HG02759 (cell line): ENCODE data around the gene FFAR2.
A peak's percentile ranks its signal among the peaks of the same experiment; 100 is the strongest.
"Not testable (repeated sequence)": the region's sequence is repeated elsewhere in the genome, so short reads cannot be mapped to it uniquely, and the experiment has no call there.

Source experiments
- ATAC-seq: cut with Tn5 transposase; IDR thresholded peaks from one replicate; pipeline ENCODE4 v1.9.1; 2021; ENCODE audit warnings: mild to moderate bottlenecking, moderate library complexity; ENCODE audit not compliant: unreplicated experiment

Gene FFAR2

DNA sequence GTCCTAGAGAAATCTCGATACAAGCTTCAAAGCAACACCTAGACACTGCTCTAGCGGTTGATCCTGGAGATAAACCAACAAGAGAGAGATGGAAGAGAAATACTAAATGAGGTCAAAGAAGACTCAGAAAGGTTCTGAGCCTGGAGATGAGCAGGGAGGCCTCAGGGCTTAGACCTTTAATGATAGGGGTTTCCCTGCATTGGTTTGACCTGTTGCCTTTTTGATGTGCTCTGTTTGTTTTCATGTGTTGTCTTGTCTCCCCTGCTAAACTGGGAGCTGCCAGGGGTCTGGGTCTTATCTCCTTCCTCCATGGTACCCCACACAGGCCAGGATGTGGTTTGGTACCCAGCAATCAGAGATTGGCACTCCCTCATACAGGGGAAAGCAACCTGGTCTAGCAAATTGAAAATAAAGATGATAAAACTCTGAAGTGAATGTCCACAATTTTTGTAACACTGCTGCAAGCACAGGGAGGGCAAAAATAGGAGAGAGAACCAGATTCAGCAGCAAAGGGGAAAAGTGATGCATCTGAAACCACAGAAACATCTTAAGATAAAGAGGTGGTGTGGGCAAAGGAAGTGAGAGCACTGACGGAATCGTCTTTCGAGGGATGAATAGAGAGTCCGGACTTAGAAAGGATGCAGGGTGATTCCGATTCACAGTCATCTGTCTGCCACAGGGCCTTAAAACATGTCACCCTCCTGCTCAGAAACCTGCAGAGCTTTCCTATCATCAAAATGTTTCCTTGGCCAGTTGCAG lies 3.5 kb downstream of the FFAR2 start:
- ATAC-seq = no peak

DNA sequence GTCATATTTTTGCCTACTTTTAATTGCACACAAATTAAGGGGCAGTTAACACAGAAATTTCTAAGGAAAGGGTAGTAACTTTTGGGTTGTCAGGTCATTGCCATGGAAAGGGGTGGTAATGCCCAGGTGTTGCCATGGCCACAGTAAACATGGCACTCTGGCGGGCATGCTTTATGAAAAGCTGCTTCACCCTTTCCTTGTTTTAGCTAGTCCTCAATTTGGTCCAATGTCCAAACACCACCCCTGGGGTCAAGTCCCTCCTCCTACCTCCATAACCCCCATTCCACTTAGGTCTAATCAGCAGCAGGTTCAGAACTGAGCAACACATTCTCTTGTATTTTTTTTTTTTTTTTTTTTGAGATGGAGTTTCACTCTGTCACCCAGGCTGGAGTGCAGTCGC lies 6.6 kb downstream of the FFAR2 start:
- ATAC-seq = no peak

DNA sequence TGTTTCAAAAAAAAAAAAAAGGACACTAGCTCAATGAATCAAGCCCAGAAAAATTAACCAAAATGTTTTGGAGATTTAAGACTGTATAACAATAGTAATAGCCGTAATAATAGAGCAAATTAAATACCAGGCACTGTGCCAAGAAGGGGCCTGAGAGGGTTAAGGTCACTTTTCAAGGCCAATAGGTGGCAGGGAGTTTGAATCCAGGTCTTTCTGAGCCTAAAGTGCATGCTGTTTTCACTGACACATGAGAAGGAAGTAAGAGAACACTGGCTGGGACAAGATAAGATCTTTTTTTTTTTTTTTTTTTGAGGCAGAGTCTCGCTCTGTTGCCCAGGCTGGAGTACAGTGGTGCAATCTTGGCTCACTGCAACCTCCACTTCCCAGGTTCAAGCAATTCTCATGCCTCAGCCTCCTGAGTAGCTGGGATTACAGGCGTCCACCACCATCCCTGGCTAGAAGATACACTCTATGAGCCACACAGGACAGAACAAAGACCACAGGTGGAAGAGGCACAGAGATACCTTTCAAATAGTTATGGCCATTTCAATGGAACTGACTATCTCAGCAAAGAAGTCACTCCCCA lies 7.7 kb downstream of the FFAR2 start:
- ATAC-seq = no peak

DNA sequence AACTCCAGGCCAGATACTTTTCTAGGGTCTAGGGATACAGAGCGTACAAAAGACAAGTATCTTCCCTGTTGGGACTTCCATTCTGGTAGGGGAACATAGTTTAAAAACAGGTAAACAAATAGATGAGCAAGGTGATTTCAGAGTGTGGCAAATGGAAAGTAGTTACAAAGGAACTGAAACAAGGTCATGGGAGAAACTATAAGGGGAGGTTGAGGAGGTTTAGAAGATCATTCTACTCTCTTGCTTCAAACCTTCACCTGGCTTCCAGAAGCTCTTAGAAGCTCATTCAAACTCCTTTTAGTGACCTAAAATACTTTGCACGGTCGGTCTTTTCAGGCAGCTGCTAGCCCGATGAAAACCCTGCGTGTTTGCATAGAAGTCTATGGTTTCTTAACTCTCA lies 9.1 kb downstream of the FFAR2 start:
- ATAC-seq = no peak

DNA sequence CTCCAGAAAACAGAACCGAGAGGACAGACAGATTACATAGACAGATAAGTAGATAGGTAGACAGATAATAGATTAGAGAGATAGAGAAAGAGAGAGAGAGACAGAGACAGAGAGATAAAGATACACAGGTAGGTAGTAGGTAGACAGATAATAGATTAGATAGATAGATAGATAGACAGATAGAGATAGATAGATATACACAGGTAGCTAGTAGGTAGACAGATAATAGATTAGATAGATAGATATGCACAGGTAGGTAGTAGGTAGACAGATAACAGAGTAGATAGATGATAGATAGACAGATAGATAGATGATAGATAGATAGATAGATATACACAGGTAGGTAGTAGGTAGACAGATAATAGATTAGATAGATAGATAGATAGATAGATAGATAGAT lies 10.1 kb downstream of the FFAR2 start:
- no peak for ATAC-seq

DNA sequence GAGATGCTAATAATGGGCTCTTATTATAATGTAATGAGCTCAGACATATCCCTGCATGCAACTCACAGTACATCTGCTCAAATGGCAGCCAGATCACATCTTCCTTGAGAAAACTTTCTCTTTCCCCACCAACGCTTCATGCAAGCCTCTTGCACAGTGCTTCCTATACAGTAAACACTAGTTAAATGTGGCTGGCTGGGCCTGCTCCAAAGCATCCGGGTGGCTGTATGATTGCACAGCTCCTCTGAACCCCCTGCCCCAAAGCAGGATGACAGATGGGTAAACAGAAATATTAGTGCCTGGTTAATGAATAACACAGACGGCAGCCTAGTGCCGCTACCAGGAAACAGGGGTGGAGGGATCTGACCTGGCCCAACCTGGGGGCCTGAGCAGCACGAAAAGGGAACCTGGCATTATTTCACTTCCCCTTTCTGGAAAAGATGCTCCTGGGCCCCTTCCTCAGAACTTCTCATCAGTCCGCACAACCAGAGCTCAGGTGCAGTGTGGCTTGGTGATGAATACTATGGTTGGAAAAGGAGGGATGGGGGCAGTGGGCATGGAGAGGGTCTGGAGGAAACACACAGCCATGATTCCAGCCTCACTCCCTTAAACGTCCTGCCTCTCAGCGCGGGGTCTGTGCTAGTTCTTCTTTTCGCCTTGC lies 10.8 kb downstream of the FFAR2 start:
- ATAC-seq = peak; percentile 65

DNA sequence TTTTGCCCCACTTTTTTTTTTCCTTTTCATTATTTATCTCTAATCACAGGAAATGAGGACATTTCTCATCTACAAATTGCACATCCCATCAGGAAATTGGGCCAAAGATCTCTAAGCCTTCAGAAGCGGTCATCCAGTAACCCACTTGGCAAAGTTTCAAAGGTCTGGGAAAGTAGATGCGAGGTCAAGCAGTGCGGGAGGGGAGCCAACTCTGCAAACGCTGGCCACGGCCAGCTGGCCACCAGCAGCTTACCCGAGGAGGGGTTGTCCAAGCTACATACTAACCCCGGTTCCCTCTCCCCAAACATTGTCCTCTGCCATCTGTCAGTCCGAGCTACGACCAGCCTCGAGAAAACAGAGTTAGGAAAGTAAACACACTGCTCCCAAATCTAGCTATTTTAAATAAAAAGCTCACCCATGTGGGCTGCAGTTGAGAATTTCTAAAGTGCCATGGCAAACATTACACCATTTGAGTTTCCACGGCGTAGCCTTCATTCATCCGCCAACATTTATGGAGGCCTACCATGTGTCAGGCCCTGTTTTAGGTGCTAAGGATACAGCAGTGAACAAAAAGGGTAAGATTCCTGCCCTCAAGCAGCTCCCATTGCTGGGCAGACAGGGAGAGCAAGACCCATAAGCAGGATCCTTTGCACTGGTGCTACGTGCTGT lies 11.5 kb downstream of the FFAR2 start:
- ATAC-seq = no peak

DNA sequence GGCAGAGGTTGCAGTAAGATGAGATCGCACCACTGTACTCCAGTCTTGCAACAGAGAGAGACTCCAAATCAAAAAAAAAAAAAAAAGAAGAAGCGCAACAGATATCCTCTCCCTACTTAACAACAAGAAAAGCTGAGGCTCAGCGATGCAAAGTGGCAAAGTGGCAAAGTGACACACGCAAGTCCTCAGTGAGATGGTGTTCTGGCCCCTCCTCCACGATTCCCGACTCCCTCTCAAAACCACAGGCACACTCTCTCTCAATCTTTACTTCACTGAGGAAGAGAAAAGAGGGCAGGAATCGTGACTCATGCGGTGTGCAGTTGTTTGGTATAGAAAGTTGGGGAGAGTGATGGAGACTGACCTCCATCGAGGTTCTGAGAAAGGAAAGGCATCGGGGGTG lies 12.6 kb downstream of the FFAR2 start:
- ATAC-seq = no peak

DNA sequence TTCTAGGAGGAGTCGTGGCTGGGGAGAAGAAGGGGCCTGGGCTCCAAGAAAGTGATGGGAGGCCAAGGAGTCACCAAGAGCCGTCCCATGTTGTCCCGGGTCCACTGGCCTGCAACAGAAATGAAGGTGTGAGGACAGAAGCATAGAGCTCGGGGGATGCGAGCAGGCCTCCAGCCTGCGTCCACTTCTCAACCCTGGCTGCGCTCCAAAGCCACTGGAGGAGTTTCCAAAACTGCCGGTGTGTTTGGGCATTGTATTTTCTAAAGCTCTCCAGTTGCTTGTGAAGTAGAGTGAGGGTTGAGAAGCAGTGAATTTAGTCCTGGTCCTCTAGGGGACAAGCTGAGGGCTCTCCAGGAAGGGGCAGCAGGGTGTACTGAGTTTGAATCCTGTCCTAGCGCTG lies 13.0 kb downstream of the FFAR2 start:
- ATAC-seq = no peak

DNA sequence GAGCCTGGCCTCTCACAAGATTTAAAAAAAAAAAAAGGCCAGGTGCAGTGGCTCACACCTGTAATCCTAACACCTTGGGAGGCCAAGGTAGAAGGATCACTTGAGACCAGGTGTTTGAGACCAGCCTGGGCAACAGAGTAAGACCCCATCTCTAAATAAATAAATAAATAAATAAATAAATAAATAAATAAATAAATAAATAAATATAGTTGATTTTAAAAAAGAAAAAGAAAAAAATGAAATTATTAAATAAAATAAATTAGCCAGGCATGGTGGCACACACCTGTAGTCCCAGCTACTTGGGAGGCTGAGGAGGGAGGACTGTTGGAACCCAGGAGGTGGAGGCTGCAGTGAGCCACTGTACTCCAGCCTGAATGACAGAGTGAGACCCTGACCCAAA lies 13.7 kb downstream of the FFAR2 start:
- ATAC-seq = not testable (repeated sequence)

DNA sequence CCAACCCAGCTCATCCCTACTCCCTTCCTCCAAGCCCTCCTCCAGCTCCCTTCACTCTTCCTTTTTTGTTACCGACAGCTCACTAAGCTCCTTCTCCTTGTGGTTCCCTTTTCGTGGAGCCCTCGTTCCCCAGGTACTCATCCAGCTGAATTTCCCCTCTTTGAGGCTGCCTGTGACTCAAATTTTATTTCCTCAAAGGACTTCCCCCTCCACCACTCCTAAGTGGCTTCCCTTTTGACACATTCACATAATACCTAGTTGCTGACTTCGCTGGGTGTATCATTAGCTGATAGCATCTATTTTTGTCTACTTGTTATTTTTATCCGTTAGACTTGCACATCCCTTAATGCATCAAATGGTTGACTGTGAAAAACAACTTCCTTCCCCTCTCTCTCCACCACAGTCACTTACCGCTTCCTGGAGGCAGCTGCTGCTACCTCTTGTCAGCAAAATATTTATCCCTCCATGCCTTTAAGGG lies 14.5 kb downstream of the FFAR2 start:
- peak; percentile 54 for ATAC-seq

DNA sequence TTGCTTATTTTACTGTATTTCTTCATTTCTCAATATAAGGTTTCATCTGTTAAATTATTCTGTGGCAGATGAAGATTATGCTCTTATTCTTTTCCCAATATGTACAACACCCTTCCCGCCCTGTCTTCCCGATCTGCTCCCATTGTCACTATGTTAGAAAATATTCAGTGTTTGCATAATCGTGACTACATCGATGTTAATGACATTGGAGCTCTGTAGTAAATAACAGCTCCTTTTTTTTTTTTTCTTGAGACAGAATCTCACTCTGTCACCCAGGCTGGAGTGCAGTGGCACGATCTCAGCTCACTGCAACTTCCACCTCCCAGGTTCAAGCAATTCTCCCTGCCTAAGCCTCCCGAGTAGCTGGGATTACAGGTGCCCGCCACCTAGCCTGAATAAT lies 14.9 kb downstream of the FFAR2 start:
- ATAC-seq = not testable (repeated sequence)

DNA sequence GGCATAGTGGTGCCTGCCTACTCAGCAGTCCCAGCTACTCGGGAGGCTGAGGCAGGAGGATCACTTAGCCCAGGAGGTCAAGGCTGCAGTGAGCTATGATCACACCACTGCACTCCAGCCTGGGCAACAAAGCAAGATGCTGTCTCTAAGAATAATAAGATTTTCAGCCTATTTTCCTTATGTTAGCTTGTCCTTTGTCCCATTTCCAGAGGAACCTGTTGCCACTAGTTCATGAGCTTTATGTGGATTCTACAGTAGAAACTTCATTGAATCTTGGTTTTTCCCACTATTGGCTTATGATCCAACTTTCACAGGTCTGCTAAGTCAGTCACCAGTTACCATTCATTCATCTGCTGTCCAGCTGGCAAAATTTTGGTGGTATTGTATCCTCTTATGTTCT lies 18.2 kb downstream of the FFAR2 start:
- no peak for ATAC-seq

DNA sequence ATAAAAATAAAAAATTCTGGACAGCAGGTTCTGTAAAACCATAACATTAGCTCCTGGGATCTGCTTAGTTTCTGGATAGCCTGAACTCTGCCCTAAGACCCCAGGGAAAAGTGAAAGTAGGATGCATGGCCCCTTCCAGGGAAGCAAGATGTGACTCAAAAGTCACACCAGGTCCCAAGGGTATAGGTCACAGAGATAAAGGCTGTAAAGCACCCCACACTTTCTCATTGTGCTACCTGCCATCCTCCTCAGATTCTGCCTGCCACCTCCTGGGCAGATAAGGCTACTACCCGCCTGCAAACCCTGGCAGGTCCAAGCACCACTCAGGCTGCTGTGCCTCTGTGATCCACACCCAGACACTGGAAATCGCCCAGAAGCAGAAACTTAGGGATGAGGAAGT lies 20.6 kb downstream of the FFAR2 start:
- peak; percentile 78 for ATAC-seq

DNA sequence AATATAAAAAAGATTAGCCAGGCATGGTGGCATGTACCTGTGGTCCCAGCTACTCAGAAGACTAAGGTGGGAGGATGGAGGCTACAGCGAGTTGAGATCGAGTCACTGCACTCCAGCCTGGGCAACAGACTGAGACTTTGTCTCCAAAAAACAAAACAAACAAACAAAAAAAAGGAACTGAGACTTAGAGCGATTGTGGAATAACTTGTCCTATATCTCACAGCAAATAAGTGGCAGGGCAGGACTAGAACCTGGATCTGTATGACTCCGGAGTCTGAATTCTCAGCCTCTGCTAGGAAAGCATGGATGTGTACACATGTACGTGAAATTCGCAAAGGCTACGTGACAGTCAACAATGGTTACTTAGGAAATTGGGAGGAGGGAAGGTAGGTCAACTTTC lies 22.1 kb downstream of the FFAR2 start:
- ATAC-seq = no peak

DNA sequence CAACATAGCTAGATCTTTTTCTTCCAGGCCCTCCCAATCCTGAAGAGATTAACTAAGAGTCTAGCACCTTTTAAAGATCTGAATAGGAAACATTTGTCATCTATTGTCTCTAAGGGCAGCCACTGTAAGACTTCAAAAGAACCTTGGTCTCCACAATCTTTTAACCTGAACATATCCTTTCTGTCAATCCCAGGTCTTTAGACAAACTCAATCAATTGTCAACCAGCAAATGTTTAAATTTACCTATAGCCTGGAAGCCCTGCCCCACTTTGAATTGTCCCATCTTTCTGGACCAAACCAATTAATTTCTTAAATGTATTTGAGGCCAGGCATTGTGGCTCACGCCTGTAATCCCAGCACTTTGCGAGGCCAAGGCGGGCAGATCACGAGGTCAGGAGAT lies 23.0 kb downstream of the FFAR2 start:
- ATAC-seq = not testable (repeated sequence)

DNA sequence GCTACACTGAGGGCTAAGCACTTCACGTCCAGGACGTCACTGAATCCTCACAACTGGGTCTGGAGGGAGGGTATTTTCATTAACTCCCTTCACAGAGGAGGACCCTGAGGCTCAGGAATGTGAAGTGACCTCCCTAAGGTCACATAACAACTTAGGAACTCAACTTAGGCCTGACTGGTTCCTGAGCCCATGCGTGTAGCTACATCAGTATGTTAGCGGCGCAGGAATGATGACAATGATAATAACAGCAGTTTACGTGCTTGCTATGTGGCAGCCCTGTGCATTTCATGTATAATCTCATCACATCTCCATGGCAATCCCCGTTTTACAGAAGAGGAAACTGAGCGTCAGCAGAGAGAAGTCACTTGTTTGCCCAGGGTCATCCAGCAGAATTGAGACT lies 23.9 kb downstream of the FFAR2 start:
- ATAC-seq = no peak

DNA sequence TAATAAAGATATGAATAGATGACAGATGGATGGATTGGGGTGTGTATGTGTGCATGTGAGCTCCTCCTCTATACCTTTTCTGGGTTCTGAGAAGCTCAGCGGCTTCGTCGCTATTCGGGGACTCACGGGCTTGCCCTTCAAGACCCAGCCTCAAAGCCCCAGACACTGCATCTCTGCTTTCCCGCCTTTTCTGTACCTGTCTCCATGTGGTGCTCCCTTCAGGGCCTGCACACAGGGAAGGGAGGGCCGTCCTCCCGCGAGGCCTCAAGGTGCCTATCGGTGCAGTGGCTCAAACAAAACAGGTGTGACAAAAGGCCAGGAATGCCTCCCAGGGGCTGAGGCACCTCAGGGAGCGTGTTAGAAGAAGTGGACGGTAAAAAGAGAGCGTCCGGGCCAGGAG lies 26.0 kb downstream of the FFAR2 start:
- ATAC-seq = no peak

DNA sequence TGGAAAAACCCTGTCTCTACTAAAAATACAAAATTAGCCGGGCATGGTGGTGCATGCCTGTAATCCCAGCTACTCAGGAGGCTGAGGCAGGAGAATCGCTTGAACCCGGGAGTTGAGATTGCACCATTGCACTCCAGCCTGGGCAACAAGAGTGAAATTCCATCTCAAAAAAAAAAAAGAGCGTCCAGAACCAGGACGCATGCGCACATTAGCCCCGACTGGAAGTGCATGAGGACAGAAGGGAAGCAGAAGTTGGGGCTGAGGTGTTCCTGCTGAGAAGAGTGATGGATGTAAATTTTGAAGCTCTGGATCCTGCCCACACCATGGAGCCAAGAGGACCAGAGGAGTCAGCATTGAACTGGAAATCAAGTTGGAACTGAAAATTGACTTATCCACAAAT lies 26.5 kb downstream of the FFAR2 start:
- ATAC-seq = not testable (repeated sequence)

DNA sequence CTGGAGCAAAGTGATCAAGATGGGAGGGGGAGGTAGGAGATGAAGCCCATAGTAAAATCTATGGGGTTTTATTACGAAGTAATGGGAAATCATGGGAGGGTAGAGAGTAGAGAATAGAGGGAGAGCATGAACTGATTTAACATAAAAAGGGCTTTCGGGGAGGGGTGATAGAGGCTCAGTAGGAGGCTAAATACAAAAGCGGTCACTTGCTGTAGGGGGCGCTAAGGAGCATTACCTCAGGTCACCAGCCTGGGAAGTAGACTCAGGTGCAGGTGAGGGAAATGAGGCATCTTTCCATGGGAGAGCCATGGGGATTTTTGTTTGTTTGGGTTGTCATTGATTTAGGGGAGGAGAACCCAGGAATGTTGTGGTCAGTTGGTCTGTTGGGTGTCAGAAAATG lies 28.1 kb downstream of the FFAR2 start:
- ATAC-seq = no peak

DNA sequence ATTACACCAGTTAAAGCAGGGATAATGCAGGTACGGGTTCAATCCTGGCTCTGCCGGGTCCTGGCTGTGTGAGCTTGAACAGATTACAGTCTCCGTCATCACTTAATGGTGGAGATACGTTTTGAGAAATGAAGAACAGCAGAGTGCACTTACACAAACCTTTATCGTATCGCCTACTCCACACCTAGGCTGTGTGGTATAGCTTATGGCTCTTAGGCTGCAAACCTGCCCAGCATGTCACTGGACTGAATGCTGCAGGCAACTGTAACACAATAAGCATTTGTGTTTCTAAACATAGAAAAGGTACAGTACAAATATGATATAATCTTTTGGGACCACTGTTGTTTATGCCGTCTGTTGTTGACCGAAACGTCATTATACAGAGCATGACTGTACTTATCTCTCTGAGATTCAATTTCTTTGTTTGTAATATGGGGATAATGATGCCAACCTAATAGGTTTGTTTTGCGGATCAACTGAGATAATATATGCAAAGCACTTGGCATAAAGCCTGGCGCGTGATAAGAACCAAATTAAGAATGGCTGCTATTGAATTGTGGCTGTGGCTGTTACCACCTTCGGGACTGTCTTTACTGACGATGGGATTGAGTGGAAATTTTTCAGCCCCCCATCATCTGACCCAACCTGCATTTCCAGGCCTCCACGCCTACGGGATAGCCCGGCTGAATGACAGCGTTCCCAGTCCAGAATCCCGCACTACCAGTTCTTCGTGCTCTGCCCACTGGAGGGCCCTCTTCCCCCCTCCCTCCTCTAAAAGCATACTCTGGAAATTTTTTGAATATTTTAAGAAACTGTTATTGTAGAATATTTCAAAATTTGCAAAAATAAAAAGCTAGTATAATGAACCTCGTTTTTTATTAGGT lies 31.0 kb downstream of the FFAR2 start:
- ATAC-seq = no peak
